GM18909 (cell line): ENCODE results near the gene BMAL1.
"Not testable (repeated sequence)": the region's sequence is repeated elsewhere in the genome, so short reads cannot be mapped to it uniquely, and the experiment has no call there.

ENCODE experiments used
- ATAC-seq: cut with Tn5 transposase; IDR thresholded peaks from one replicate; pipeline ENCODE4 v1.9.1; 2021; ENCODE audit warnings: mild to moderate bottlenecking; ENCODE audit not compliant: unreplicated experiment, poor library complexity

BMAL1 gene

GRCh38 chr11:13433437-13433836, 155.8 kb downstream of the BMAL1 start:
- ATAC-seq = no peak

- no peak for ATAC-seq
Measured at GRCh38 chr11:13434247-13435205, 156.9 kb downstream of the BMAL1 start.

- not testable (repeated sequence) for ATAC-seq
Measured at GRCh38 chr11:13436836-13437235, 159.2 kb downstream of the BMAL1 start.
